CD1c-positive myeloid dendritic cell (primary cell): Measurements from ENCODE around the gene LYG1.
"Not testable (repeated sequence)": the region's sequence is repeated elsewhere in the genome, so short reads cannot be mapped to it uniquely, and the experiment has no call there.

Experiments used
- DNase-seq: peaks from one replicate; pipeline ENCODE4 v3.0.0-alpha.2; 2016; ENCODE audit errors: extremely low spot score

The LYG1 gene

GRCh38 chr2:99301097-99301496, at the start of gene LYG1:
Gene LYG1, minus strand, starts transcription at chr2:99301197. Its CDS starts 5,527 bp downstream, at chr2:99295670.
- not testable (repeated sequence) for DNase-seq

GRCh38 chr2:99350194-99350593, 49.2 kb upstream of the LYG1 start:
- no peak for DNase-seq

- no peak for DNase-seq
These were observed 47.2 kb upstream of the LYG1 start for GRCh38 chr2:99348173-99348572.

GRCh38 chr2:99346218-99346617, 45.2 kb upstream of the LYG1 start:
- no peak for DNase-seq

GRCh38 chr2:99345446-99345845, 44.4 kb upstream of the LYG1 start:
- not testable (repeated sequence) for DNase-seq

GRCh38 chr2:99342536-99342935, 41.5 kb upstream of the LYG1 start:
- no peak for DNase-seq

- no peak for DNase-seq
These were observed 39.8 kb upstream of the LYG1 start for GRCh38 chr2:99340669-99341236.

- DNase-seq: peak; percentile 9
These were observed 37.1 kb upstream of the LYG1 start for GRCh38 chr2:99338029-99338585.

- peak; percentile 98 for DNase-seq
These were observed 36.4 kb upstream of the LYG1 start, which contains the start of gene EIF5B for GRCh38 chr2:99337113-99338028. Gene EIF5B, plus strand, starts transcription at chr2:99337389. Its CDS starts 166 bp downstream, at chr2:99337555.

- no peak for DNase-seq
These were observed 35.8 kb upstream of the LYG1 start for GRCh38 chr2:99336804-99337112.

- DNase-seq: peak; percentile 99
These were observed 35.2 kb upstream of the LYG1 start, which contains the start of gene TXNDC9 for GRCh38 chr2:99335911-99336803. Gene TXNDC9, minus strand, starts transcription at chr2:99336333. Its CDS starts 3,123 bp downstream, at chr2:99333210.

GRCh38 chr2:99325384-99325783, 24.4 kb upstream of the LYG1 start:
- DNase-seq: no peak

GRCh38 chr2:99317873-99318200, 16.8 kb upstream of the LYG1 start:
- DNase-seq: not testable (repeated sequence)

- no peak for DNase-seq
These were observed 16.3 kb upstream of the LYG1 start for GRCh38 chr2:99317161-99317872.

GRCh38 chr2:99299580-99299979, 1.4 kb downstream of the LYG1 start:
- DNase-seq: no peak

- no peak for DNase-seq
These were observed 3.0 kb downstream of the LYG1 start for GRCh38 chr2:99297994-99298393.

GRCh38 chr2:99285526-99285925, 15.5 kb downstream of the LYG1 start:
- no peak for DNase-seq

GRCh38 chr2:99279969-99280695, 20.9 kb downstream of the LYG1 start:
- DNase-seq: no peak

- no peak for DNase-seq
These were observed 22.2 kb downstream of the LYG1 start for GRCh38 chr2:99278793-99279291.

- not testable (repeated sequence) for DNase-seq
These were observed 22.7 kb downstream of the LYG1 start for GRCh38 chr2:99278195-99278765.
